CD4-positive, alpha-beta memory T cell (primary cell): Measurements from ENCODE around the gene KRTAP3-2. TPM values are rescaled to one million over a fixed set of nuclear protein-coding genes. Genes with fewer than 3 reads are reported as not detected.
"Not testable (repeated sequence)": the region's sequence is repeated elsewhere in the genome, so short reads cannot be mapped to it uniquely, and the experiment has no call there.

Source experiments
- CTCF ChIA-PET: fragments of 350-600 bp; sonication (Branson Sonifier 250); formaldehyde crosslinking; loops from one replicate; lab custom pipeline; 2021; ENCODE audit warnings: inconsistent platforms; ENCODE audit not compliant: partially characterized antibody; lab: Charles Lee
- POLR2A ChIA-PET: fragments of 350-600 bp; sonication (Branson Sonifier 250); formaldehyde crosslinking; loops from one replicate; lab custom pipeline; 2021; ENCODE audit not compliant: partially characterized antibody; lab: Charles Lee
- DNase-seq, 5 donors: peaks; one replicate each; pipeline versions ENCODE4 v3.0.0 to v3.0.0-alpha.2; 2020 to 2022; ENCODE audit warnings: mixed read lengths in 1 of 5
- H3K27ac ChIP-seq: one replicate; pipeline ENCODE4 v1.7.0; 2013; ENCODE audit warnings: low read depth, low read length
- H3K27me3 ChIP-seq: 2 replicates; pipeline ENCODE4 v1.7.0; 2013; ENCODE audit warnings: mild to moderate bottlenecking, low read length, moderate library complexity; ENCODE audit not compliant: insufficient read depth
- H3K36me3 ChIP-seq: 2 replicates; pipeline ENCODE4 v1.7.0; 2013; ENCODE audit warnings: mild to moderate bottlenecking, low read length, moderate library complexity; ENCODE audit not compliant: insufficient read depth
- H3K4me1 ChIP-seq: 2 replicates; pipeline ENCODE4 v1.7.0; 2013; ENCODE audit warnings: mild to moderate bottlenecking, low read length, moderate library complexity; ENCODE audit not compliant: insufficient read depth
- H3K4me3 ChIP-seq, 2 donors: one replicate each; pipeline ENCODE4 v1.7.0; 2013; ENCODE audit warnings: low read length in 2 of 2, mild to moderate bottlenecking in 1 of 2
- H3K9me3 ChIP-seq, 2 donors: one replicate each; pipeline ENCODE4 v1.7.0; 2013; ENCODE audit warnings: low read length in 2 of 2, control low read depth in 1 of 2; ENCODE audit not compliant: control insufficient read depth in 1 of 2
- H3K27ac Mint-ChIP-seq, 7 donors: one replicate each; pipeline ENCODE4 v1.8.0; 2020 to 2021; ENCODE audit warnings: mixed read lengths in 7 of 7, mild to moderate bottlenecking in 6 of 7, inconsistent platforms in 3 of 7, moderate library complexity in 3 of 7
- H3K27me3 Mint-ChIP-seq, 2 donors: one replicate each; pipeline ENCODE4 v1.8.0; 2020 to 2021; ENCODE audit warnings: mixed read lengths in 2 of 2
- H3K36me3 Mint-ChIP-seq, 2 donors: one replicate each; pipeline ENCODE4 v1.8.0; 2020 to 2021; ENCODE audit warnings: mixed read lengths in 2 of 2, inconsistent platforms in 1 of 2, mild to moderate bottlenecking in 1 of 2
- H3K4me1 Mint-ChIP-seq, 4 donors: one replicate each; pipeline ENCODE4 v1.8.0; 2020 to 2021; ENCODE audit warnings: mixed read lengths in 4 of 4, mild to moderate bottlenecking in 1 of 4
- H3K4me3 Mint-ChIP-seq, 8 donors: one replicate each; pipeline ENCODE4 v1.8.0; 2020 to 2021; ENCODE audit warnings: mixed read lengths in 8 of 8, mild to moderate bottlenecking in 7 of 8, moderate library complexity in 6 of 8, inconsistent platforms in 3 of 8
- H3K9me3 Mint-ChIP-seq, 8 donors: one replicate each; pipeline ENCODE4 v1.8.0; 2020 to 2021; ENCODE audit warnings: mixed read lengths in 8 of 8, mild to moderate bottlenecking in 5 of 8, inconsistent platforms in 3 of 8, moderate library complexity in 1 of 8
- intact Hi-C: fragments of 100-400 bp; cut with micrococcal nuclease; formaldehyde crosslinking; loops from one replicate; pipeline ENCODE4 v1.15.1; 2023
- polyA plus RNA-seq, 2 donors: library from polyadenylated mRNA; unstranded; fragments of 300-500 nt; fragmentation: Illumina TruSeq; gene quantifications; one replicate each; pipeline ENCODE4 v1.2.3, GENCODE V29; 2021
- total RNA-seq, 2 experiments: library from RNA; stranded (reverse); gene quantifications; one replicate each; pipeline ENCODE4 v1.2.3, GENCODE V29; 2021

Gene KRTAP3-2
- total RNA-seq (not detected), polyA plus RNA-seq (not detected)

DNA sequence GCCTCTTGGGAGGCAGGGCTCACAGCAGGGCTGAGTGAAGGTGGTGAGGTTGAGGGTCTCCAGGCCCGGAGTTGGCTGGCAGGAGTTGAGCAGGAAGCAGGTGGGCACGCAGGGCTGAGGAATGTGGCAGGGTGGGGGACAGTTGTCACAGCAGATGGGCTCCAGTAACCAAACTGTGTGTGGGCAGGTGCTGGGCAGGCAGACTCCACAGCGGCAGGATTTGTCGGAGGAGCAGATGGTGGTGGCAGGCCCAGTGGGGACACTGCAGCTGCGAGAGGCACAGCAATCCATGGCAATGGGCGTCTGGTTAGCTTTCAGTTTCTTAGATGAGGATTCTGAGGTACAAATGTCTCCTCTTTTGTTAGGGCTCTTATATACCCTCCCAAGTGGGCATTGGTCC is at the start of gene KRTAP3-2:
KRTAP3-2 (minus strand) TSS at position 344 of the 400 bp plus-strand sequence; CDS start at position 291, 53 bp downstream.
- H3K4me1 ChIP-seq, H3K4me1 Mint-ChIP-seq, H3K27ac ChIP-seq, H3K36me3 ChIP-seq, H3K9me3 ChIP-seq, intact Hi-C loops, H3K4me3 ChIP-seq, H3K27ac Mint-ChIP-seq, H3K36me3 Mint-ChIP-seq, DNase-seq, H3K27me3 ChIP-seq, CTCF ChIA-PET, H3K9me3 Mint-ChIP-seq, POLR2A ChIA-PET: not testable (repeated sequence)
- H3K4me3 Mint-ChIP-seq: peak within 1 kb of the TSS in 1 of 8 donors; percentile 17
- peaks cover 37 to 41% of the 10 kb centered on the region in 2 donors for H3K27me3 Mint-ChIP-seq

DNA sequence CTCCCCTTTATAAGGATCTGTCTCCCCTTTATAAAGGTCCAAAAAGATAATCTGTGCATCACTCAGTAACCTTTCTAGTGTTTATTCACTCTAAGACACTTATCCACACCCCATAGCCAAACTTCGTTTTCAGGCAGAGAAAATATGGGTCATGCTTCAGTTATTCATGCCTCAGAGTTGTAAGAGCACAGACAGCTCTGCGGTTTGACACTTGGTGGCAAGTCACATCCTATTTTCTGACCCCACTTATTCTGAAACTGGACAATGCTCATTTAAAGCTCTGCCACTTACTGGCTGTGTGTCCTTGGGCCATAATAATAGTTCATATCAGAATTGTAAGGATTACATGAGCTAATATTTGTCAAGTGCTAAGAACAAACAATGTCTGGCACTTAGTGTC is 49.4 kb upstream of the KRTAP3-2 start:
- H3K27me3 Mint-ChIP-seq: peaks cover 18 to 29% of the 10 kb centered on the region in 2 donors
- peaks cover 0 to 3% (median 0%) of the 10 kb centered on the region in 8 donors for H3K9me3 Mint-ChIP-seq
- no peak overlapping the region for H3K4me3 ChIP-seq
- no peak overlapping the region for H3K4me3 Mint-ChIP-seq
- H3K27me3 ChIP-seq: peaks cover 5% of the 10 kb centered on the region
- peaks cover 0 to 5% (median 2%) of the 10 kb centered on the region in 4 donors for H3K4me1 Mint-ChIP-seq
- H3K4me1 ChIP-seq: no peaks in the 10 kb centered on the region
- intact Hi-C loops: no loop called here
- ChIA-PET CTCF (no interaction called here), POLR2A (no interaction called here)
- H3K27ac Mint-ChIP-seq: no peak overlapping the region
- no peak overlapping the region for H3K27ac ChIP-seq
- H3K36me3 ChIP-seq: no peaks in the 10 kb centered on the region
- H3K9me3 ChIP-seq: no peaks in the 10 kb centered on the region
- no peak for DNase-seq
- H3K36me3 Mint-ChIP-seq: no peaks in the 10 kb centered on the region

DNA sequence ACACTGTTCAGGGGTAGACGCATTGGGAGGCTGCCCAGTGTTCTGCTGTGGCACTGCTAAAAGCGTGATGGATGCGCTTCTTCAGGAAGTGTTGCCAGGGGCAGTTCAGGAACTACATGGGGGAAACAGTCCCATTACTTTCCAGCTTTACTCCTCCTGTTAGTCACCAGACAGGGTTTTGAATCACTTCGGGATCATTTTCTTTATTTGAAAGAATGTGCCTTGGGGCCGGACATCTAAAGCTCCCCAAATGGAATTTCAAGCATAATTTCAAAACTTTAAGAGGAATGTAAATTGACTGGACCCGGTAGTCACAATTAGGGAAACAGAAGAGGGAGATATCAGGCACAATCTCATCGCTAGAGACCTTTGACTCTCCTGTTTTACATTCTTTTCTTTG is 48.7 kb upstream of the KRTAP3-2 start:
- no peak for DNase-seq

DNA sequence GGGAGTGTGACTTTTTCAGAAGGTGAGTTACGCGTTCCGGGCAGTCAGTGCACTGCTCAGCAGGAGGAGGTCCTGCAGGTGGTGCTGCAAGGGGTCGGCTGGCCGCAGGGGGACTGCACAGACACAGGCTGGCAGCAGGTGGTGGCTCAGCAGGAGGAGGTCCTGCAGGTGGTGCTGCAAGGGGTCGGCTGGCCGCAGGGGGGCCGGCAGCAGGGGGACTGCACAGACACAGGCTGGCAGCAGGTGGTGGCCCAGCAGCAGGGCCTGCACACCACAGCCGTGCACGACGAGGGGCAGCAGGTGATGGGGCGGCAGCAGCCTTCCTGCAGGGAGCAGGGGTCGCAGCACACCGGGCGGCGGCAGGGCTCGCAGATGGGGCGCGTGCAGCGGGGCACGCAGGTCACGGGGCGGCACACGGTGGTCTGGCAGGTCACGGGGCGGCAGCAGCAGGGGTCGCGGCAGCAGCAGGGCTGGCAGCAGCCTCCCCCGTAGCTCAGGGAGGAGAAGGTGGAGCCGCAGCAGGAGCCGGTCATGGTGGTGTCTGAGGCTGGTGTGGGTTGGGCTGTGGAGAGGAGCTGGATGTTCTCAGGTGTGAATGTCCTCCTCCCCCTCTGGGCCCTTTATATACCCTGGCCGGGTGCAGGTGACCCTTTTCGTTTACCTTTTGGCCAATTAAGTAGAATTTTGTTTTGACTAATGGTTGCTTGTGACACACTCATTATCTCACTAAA is 47.2 kb upstream of the KRTAP3-2 start, which contains the start of gene KRTAP2-1:
KRTAP2-1 (minus strand) TSS at position 582 of the 731 bp plus-strand sequence; CDS start at position 533, 49 bp downstream.
- DNase-seq: not testable (repeated sequence)

More for the DNA sequence above, 48.7 kb upstream of the KRTAP3-2 start:
- CTCF ChIA-PET: no interaction called here
- no peaks in the 10 kb centered on the region for H3K36me3 ChIP-seq
- intact Hi-C loops: no loop called here
- no peaks in the 10 kb centered on the region for H3K4me1 ChIP-seq
- peaks cover 0 to 7% (median 4%) of the 10 kb centered on the region in 8 donors for H3K9me3 Mint-ChIP-seq
- H3K27ac Mint-ChIP-seq: no peak overlapping the region
- no peak overlapping the region for H3K27ac ChIP-seq
- no peak overlapping the region for H3K4me3 Mint-ChIP-seq
- H3K27me3 ChIP-seq: peaks cover 5% of the 10 kb centered on the region
- H3K4me3 ChIP-seq: no peak overlapping the region
- H3K36me3 Mint-ChIP-seq: no peaks in the 10 kb centered on the region
- POLR2A ChIA-PET: no interaction called here
- H3K27me3 Mint-ChIP-seq: peaks cover 21 to 28% of the 10 kb centered on the region in 2 donors
- H3K4me1 Mint-ChIP-seq: peaks cover 0 to 5% (median 2%) of the 10 kb centered on the region in 4 donors
- peaks cover 0 to under 1% of the 10 kb centered on the region in 2 donors for H3K9me3 ChIP-seq

DNA sequence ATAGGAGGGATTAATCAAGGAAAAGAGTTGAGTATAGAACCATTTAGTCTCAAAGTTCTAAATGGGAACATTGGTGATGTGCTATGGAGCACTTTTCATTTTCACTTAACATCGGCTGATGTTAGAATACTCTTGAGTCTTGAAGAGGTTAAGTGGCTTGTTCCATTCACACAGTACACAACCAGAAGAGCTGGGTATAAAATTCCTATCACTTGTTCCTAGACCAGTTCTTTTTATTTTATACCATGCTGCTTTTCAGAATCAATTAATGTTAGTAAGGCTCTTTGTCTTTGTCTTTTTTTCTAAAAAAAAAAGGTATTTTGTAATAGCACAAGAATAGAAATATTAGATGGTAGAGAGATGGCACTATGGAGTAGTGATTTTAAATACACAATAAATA is 43.2 kb upstream of the KRTAP3-2 start:
- no peak overlapping the region for H3K27ac ChIP-seq
- H3K27me3 ChIP-seq: peaks cover 5% of the 10 kb centered on the region
- H3K4me3 ChIP-seq: no peak overlapping the region
- DNase-seq: no peak
- H3K36me3 ChIP-seq: no peaks in the 10 kb centered on the region
- Mint-ChIP-seq H3K27ac (no peak overlapping the region), H3K36me3 (no peaks in the 10 kb centered on the region), H3K4me1 (peaks cover 0 to 2% (median 0%) of the 10 kb centered on the region in 4 donors), H3K4me3 (no peak overlapping the region), H3K27me3 (peaks cover 18 to 23% of the 10 kb centered on the region in 2 donors), H3K9me3 (peaks cover 0 to 21% (median 9%) of the 10 kb centered on the region in 8 donors)
- no peaks in the 10 kb centered on the region for H3K4me1 ChIP-seq
- CTCF ChIA-PET: no interaction called here
- H3K9me3 ChIP-seq: peaks cover 0 to 3% of the 10 kb centered on the region in 2 donors
- POLR2A ChIA-PET: interaction anchor here (0.5 kb wide), 1 partner anchor 274 kb away, joined by 3 read pairs; no protein-coding TSS in a partner anchor
- intact Hi-C loops: no loop called here

More for the DNA sequence above, 47.2 kb upstream of the KRTAP3-2 start, which contains the start of gene KRTAP2-1:
- H3K27me3 ChIP-seq, H3K36me3 ChIP-seq, CTCF ChIA-PET, H3K27ac ChIP-seq, intact Hi-C loops, H3K4me1 ChIP-seq, H3K36me3 Mint-ChIP-seq, H3K27ac Mint-ChIP-seq, H3K4me3 ChIP-seq, H3K9me3 ChIP-seq, POLR2A ChIA-PET, H3K4me3 Mint-ChIP-seq, H3K4me1 Mint-ChIP-seq: not testable (repeated sequence)
- Mint-ChIP-seq H3K9me3 (peaks cover 0 to 21% (median 9%) of the 10 kb centered on the region in 8 donors), H3K27me3 (peaks cover 21 to 28% of the 10 kb centered on the region in 2 donors)

DNA sequence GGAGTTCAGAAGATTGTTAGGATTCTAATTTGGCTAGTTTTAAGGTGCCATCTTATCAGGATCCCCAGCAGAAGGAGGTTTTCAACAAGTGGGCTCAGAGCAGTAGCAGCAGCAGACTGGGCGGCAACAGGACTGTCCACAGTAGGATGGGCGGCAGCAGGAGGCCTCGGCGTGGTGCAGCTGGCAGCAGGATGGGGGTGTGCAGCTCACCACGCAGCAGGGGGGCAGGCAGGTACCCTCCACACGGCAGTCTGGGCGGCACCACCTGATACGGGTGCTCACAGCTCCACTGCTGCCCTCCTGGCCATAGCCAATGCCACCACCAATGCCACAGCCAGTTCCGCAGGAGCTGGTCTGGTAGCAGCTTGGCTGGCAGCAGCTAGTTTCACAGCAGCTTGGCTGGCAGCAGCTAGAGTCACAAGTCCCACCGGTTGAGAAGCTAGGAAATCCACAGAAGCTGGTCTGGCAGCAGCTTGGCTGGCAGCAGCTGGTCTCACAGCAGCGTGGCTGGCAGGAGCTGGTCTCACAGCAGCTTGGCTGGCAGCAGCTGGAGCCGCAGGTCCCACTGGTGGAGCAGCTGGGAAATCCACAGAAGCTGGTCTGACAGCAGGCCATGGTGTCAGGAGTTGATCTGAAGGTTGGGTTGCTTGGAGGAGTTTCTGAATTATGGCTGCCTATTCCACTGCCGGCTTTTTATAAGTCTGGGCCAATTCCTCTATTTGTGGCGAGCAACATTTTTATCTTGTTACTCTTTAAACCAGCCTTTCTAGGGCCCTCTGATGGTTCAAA is 41.3 kb upstream of the KRTAP3-2 start, which contains the start of gene KRTAP1-1:
KRTAP1-1 (minus strand) TSS at position 668 of the 789 bp plus-strand sequence; CDS start at position 615, 53 bp downstream.
- H3K36me3 ChIP-seq, H3K4me1 Mint-ChIP-seq, H3K27me3 ChIP-seq, DNase-seq, H3K9me3 ChIP-seq, intact Hi-C loops, H3K4me3 ChIP-seq, H3K36me3 Mint-ChIP-seq, CTCF ChIA-PET, H3K4me1 ChIP-seq, H3K4me3 Mint-ChIP-seq, POLR2A ChIA-PET, H3K27ac ChIP-seq: not testable (repeated sequence)
- H3K27me3 Mint-ChIP-seq: peaks cover 13 to 17% of the 10 kb centered on the region in 2 donors
- peaks cover 0 to 21% (median 9%) of the 10 kb centered on the region in 8 donors for H3K9me3 Mint-ChIP-seq
- peak within 1 kb of the TSS in 1 of 7 donors; percentile 20 for H3K27ac Mint-ChIP-seq

DNA sequence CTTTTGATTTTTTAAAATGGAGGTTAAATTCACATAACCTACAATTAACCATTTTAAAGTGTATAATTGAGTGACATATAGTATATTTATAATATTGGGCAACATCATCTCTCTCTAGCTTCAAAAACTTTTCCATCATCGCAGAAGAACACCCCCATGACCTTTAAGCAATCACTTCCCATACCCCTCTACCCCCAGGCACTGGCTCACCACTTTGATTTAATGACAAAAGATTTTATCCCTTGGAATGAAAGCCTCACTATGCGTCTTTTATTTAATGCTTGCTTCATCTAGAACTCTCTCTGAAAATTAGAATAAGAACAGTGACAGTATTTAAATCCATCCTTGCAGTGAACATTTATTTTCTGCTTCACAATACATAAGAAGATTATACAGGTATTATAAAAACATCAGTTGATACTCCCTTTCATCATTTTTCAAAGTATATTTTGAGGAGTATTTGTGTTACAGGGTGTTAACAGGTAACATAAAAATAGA is 38.2 kb upstream of the KRTAP3-2 start:
- Mint-ChIP-seq H3K9me3 (peaks cover 0 to 9% (median 3%) of the 10 kb centered on the region in 8 donors), H3K4me3 (no peak overlapping the region), H3K27me3 (peaks cover 4 to 11% of the 10 kb centered on the region in 2 donors), H3K36me3 (no peaks in the 10 kb centered on the region), H3K27ac (no peak overlapping the region), H3K4me1 (no peaks in the 10 kb centered on the region)
- ChIA-PET POLR2A (no interaction called here), CTCF (no interaction called here)
- no peaks in the 10 kb centered on the region for H3K27me3 ChIP-seq
- H3K4me1 ChIP-seq: no peaks in the 10 kb centered on the region
- H3K4me3 ChIP-seq: no peak overlapping the region
- no peaks in the 10 kb centered on the region for H3K36me3 ChIP-seq
- H3K27ac ChIP-seq: no peak overlapping the region
- intact Hi-C loops: no loop called here
- no peak for DNase-seq
- H3K9me3 ChIP-seq: no peaks in the 10 kb centered on the region
